ENCODE measurements around the gene PLAC8L1. TPM values are rescaled to one million over a fixed set of nuclear protein-coding genes. Genes with fewer than 3 reads are reported as not detected.

PLAC8L1 gene
- total RNA-seq, 1 donor from 2014 or later, result 2.0 TPM

- H3K4me3 Mint-ChIP-seq (ENCODE audit: unreplicated experiment), result no peak overlapping the region
- no peak overlapping the region for H3K27ac Mint-ChIP-seq (ENCODE audit: unreplicated experiment)
- H2AFZ ChIP-seq (ENCODE audit: low read depth, low read length), result no peak overlapping the region
- no peaks in the 10 kb centered on the region for H3K9me3 ChIP-seq (ENCODE audit: insufficient read depth, low read depth, low read length)
- H3K4me1 ChIP-seq (ENCODE audit: insufficient read depth, low read length), result no peaks in the 10 kb centered on the region
- no peak overlapping the region for H3K27ac ChIP-seq (ENCODE audit: low read depth, low read length)
- peaks cover 2% of the 10 kb centered on the region for H3K27me3 ChIP-seq (ENCODE audit: insufficient read depth, low read length)
- no peak overlapping the region for H3K9ac ChIP-seq (ENCODE audit: low read length)
- H3K36me3 Mint-ChIP-seq (ENCODE audit: low read depth, unreplicated experiment), result peaks cover 17% of the 10 kb centered on the region
- no peaks in the 10 kb centered on the region for H4K20me1 ChIP-seq (ENCODE audit: insufficient read depth, low read length)
- H3K36me3 ChIP-seq (ENCODE audit: insufficient read depth, low read length), result no peaks in the 10 kb centered on the region
- peaks cover 4% of the 10 kb centered on the region for H3K27me3 Mint-ChIP-seq (ENCODE audit: low read depth, unreplicated experiment)
- H3K79me2 ChIP-seq (ENCODE audit: insufficient read depth, low read length), result no peaks in the 10 kb centered on the region
- TF ChIP-seq EZH2 (IDR thresholded peaks at IDR 0.05; ENCODE audit: insufficient read depth, low read length), result no peak
- TF ChIP-seq CTCF (IDR thresholded peaks at IDR 0.05; ENCODE audit: insufficient read depth, low read depth, low read length), result no peak
- FAIRE-seq (no peak), DNase-seq (ENCODE audit: low read depth) (no peak)
- peaks cover 4% of the 10 kb centered on the region for H3K4me1 Mint-ChIP-seq (ENCODE audit: low read depth, unreplicated experiment)
- H3K4me2 ChIP-seq (ENCODE audit: low read length), result no peak overlapping the region
- H3K9me3 Mint-ChIP-seq (ENCODE audit: unreplicated experiment), result peaks cover 2% of the 10 kb centered on the region
- no peak overlapping the region for H3K4me3 ChIP-seq (ENCODE audit: insufficient read depth, low read depth, low read length)
These were observed 34.6 kb downstream of the PLAC8L1 start for GRCh38 chr5:146070746-146071145.

- Histone ChIP-seq H3K4me2 (ENCODE audit: low read length) (no peak overlapping the region), H3K27me3 (ENCODE audit: insufficient read depth, low read length) (peaks cover 2% of the 10 kb centered on the region), H4K20me1 (ENCODE audit: insufficient read depth, low read length) (no peaks in the 10 kb centered on the region), H3K4me1 (ENCODE audit: insufficient read depth, low read length) (no peaks in the 10 kb centered on the region), H3K9ac (ENCODE audit: low read length) (no peak overlapping the region), H2AFZ (ENCODE audit: low read depth, low read length) (no peak overlapping the region), H3K4me3 (ENCODE audit: insufficient read depth, low read depth, low read length) (no peak overlapping the region), H3K36me3 (ENCODE audit: insufficient read depth, low read length) (no peaks in the 10 kb centered on the region), H3K27ac (ENCODE audit: low read depth, low read length) (no peak overlapping the region), H3K79me2 (ENCODE audit: insufficient read depth, low read length) (no peaks in the 10 kb centered on the region), H3K9me3 (ENCODE audit: insufficient read depth, low read depth, low read length) (no peaks in the 10 kb centered on the region)
- no peak overlapping the region for H3K4me3 Mint-ChIP-seq (ENCODE audit: unreplicated experiment)
- H3K36me3 Mint-ChIP-seq (ENCODE audit: low read depth, unreplicated experiment), result peaks cover 17% of the 10 kb centered on the region
- H3K4me1 Mint-ChIP-seq (ENCODE audit: low read depth, unreplicated experiment), result peaks cover 4% of the 10 kb centered on the region
- TF ChIP-seq EZH2 (IDR thresholded peaks at IDR 0.05; ENCODE audit: insufficient read depth, low read length), result no peak
- TF ChIP-seq CTCF (IDR thresholded peaks at IDR 0.05; ENCODE audit: insufficient read depth, low read depth, low read length), result no peak
- DNase-seq (ENCODE audit: low read depth), result no peak
- no peak overlapping the region for H3K27ac Mint-ChIP-seq (ENCODE audit: unreplicated experiment)
- no peak for FAIRE-seq
- H3K9me3 Mint-ChIP-seq (ENCODE audit: unreplicated experiment), result peaks cover 6% of the 10 kb centered on the region
- peaks cover 4% of the 10 kb centered on the region for H3K27me3 Mint-ChIP-seq (ENCODE audit: low read depth, unreplicated experiment)
These were observed 35.6 kb downstream of the PLAC8L1 start for GRCh38 chr5:146069780-146070099.

- no peak overlapping the region for H3K4me3 Mint-ChIP-seq (ENCODE audit: unreplicated experiment)
- Histone ChIP-seq H4K20me1 (ENCODE audit: insufficient read depth, low read length) (no peaks in the 10 kb centered on the region), H3K27me3 (ENCODE audit: insufficient read depth, low read length) (peaks cover 2% of the 10 kb centered on the region), H3K4me3 (ENCODE audit: insufficient read depth, low read depth, low read length) (no peak overlapping the region), H2AFZ (ENCODE audit: low read depth, low read length) (no peak overlapping the region), H3K4me1 (ENCODE audit: insufficient read depth, low read length) (no peaks in the 10 kb centered on the region), H3K27ac (ENCODE audit: low read depth, low read length) (no peak overlapping the region), H3K4me2 (ENCODE audit: low read length) (no peak overlapping the region), H3K79me2 (ENCODE audit: insufficient read depth, low read length) (no peaks in the 10 kb centered on the region), H3K36me3 (ENCODE audit: insufficient read depth, low read length) (no peaks in the 10 kb centered on the region), H3K9me3 (ENCODE audit: insufficient read depth, low read depth, low read length) (no peaks in the 10 kb centered on the region), H3K9ac (ENCODE audit: low read length) (no peak overlapping the region)
- no peak for TF ChIP-seq CTCF (IDR thresholded peaks at IDR 0.05; ENCODE audit: insufficient read depth, low read depth, low read length)
- no peak for TF ChIP-seq EZH2 (IDR thresholded peaks at IDR 0.05; ENCODE audit: insufficient read depth, low read length)
- no peak overlapping the region for H3K27ac Mint-ChIP-seq (ENCODE audit: unreplicated experiment)
- peaks cover 6% of the 10 kb centered on the region for H3K9me3 Mint-ChIP-seq (ENCODE audit: unreplicated experiment)
- H3K4me1 Mint-ChIP-seq (ENCODE audit: low read depth, unreplicated experiment), result peaks cover 4% of the 10 kb centered on the region
- peaks cover 17% of the 10 kb centered on the region for H3K36me3 Mint-ChIP-seq (ENCODE audit: low read depth, unreplicated experiment)
- H3K27me3 Mint-ChIP-seq (ENCODE audit: low read depth, unreplicated experiment), result no peaks in the 10 kb centered on the region
- no peak for DNase-seq (ENCODE audit: low read depth)
- FAIRE-seq, result no peak
These were observed 36.2 kb downstream of the PLAC8L1 start for GRCh38 chr5:146068977-146069779.
